Natural killer cell (primary cell): ENCODE data around the gene FLYWCH1. TPM values are rescaled to one million over a fixed set of nuclear protein-coding genes. Genes with fewer than 3 reads are reported as not detected.

Source experiments
- ATAC-seq, 3 donors: fragments of 150-1000 bp in 2 of 3; fragments of 200-7000 bp in 1 of 3; cut with Tn5 transposase; 1 replicate in 1 of 3; 2 replicates in 2 of 3; pipeline ENCODE4 v1.10.0; 2021; ENCODE audit warnings: mild to moderate bottlenecking in 2 of 3, moderate library complexity in 2 of 3
- DNase-seq, 2 donors: peaks; one replicate each; pipeline versions ENCODE4 v3.0.0 to v3.0.0-alpha.2; 2013 to 2021; ENCODE audit warnings: mixed read lengths in 1 of 2
- H3K27ac ChIP-seq: one replicate; pipeline ENCODE4 v1.5.1; 2013; ENCODE audit warnings: mild to moderate bottlenecking, low read length
- H3K27me3 ChIP-seq: one replicate; pipeline ENCODE4 v1.6.1; 2013; ENCODE audit warnings: low read length; ENCODE audit not compliant: control insufficient read depth, insufficient read depth
- H3K36me3 ChIP-seq: one replicate; pipeline ENCODE4 v1.6.1; 2013; ENCODE audit warnings: low read length; ENCODE audit not compliant: control insufficient read depth, insufficient read depth
- H3K4me1 ChIP-seq: one replicate; pipeline ENCODE4 v1.6.1; 2013; ENCODE audit warnings: low read length; ENCODE audit not compliant: control insufficient read depth, insufficient read depth
- H3K4me3 ChIP-seq: one replicate; pipeline ENCODE4 v1.5.1; 2013; ENCODE audit warnings: low read length
- H3K9me3 ChIP-seq: one replicate; pipeline ENCODE4 v1.6.1; 2013; ENCODE audit warnings: low read length; ENCODE audit not compliant: control insufficient read depth, insufficient read depth
- H3K27ac Mint-ChIP-seq, 2 donors: one replicate each; pipeline ENCODE4 v1.8.0; 2022; ENCODE audit warnings: mild to moderate bottlenecking in 2 of 2, mixed read lengths in 2 of 2, moderate library complexity in 1 of 2
- H3K27me3 Mint-ChIP-seq, 2 donors: one replicate each; pipeline ENCODE4 v1.8.0; 2022; ENCODE audit warnings: low read depth in 2 of 2, mixed read lengths in 2 of 2
- H3K36me3 Mint-ChIP-seq: one replicate; pipeline ENCODE4 v1.8.0; 2022; ENCODE audit warnings: mixed read lengths
- H3K4me1 Mint-ChIP-seq, 2 donors: one replicate each; pipeline ENCODE4 v1.8.0; 2022; ENCODE audit warnings: mixed read lengths in 2 of 2
- H3K4me3 Mint-ChIP-seq: one replicate; pipeline ENCODE4 v1.8.0; 2022; ENCODE audit warnings: mild to moderate bottlenecking, moderate library complexity, mixed read lengths
- H3K9me3 Mint-ChIP-seq, 2 donors: one replicate each; pipeline ENCODE4 v1.8.0; 2022; ENCODE audit warnings: mixed read lengths in 2 of 2
- CTCF ChIP-seq: fragments of 200-600 bp; IDR thresholded peaks from one replicate; pipeline ENCODE4 v1.8.0; 2022; ENCODE audit warnings: antibody characterized with exemption
- WGBS: methylation state at CpG from one replicate; pipeline ENCODE4 v1.1.7; 2013; ENCODE audit warnings: missing lambda C conversion rate; ENCODE audit not compliant: insufficient coverage; 5-methylcytosine and 5-hydroxymethylcytosine counted together
- intact Hi-C: fragments of 100-400 bp; cut with micrococcal nuclease; formaldehyde crosslinking; loops from one replicate; pipeline ENCODE4 v1.14.2; 2022
- total RNA-seq, 4 donors: library from RNA; stranded (reverse); fragments of 120-200 nt in 1 of 4; gene quantifications; one replicate each; pipeline versions ENCODE4 v1.2.3 to v1.2.4, GENCODE V29; 2013 to 2022

FLYWCH1 gene
- total RNA-seq, 3 donors from 2014 or later (not counting 1 experiment from before 2014, with no cell fraction given) = 85.1 to 148 (median 130) TPM

DNA sequence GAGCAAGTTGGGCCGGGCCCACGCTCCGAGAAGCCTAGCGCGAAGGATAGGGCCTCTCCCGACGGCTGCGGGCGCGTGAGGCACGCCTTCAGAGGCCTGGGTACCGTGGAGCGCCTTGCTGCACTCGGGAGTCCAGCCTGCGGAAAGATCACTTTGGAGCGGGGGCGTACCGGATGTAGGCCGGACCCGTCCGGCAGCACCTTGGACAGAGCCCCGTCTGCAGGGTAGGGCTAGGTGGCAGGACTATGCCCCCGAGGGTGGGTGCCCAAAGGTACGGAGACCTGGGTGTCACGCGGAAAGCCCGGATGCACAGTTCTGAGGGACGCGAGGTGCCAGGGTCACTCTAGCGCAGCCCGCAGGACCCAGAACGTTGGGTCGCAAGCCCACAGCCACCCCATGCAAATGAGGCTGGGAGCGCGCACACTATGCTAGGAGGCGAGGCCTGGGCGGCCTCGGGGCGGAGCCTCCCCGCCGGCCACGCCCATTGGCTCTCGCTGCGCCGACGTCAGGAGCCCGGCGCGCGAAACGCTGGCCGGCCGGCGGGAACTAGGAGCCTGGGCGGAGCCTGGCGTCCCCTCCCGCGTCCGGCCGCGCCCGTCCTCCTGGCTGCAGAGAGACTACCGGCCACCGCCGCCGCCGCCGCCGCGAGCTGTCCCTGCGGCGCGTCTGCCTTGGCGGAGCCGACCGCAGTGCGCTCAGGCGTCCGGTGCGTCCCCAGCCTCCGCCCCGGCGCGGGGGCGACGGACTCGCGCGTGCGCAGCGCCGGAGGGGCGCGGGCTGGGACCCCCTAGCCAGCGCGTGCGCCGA lies 57.2 kb downstream of the FLYWCH1 start, which contains the start of gene PAQR4:
PAQR4 (plus strand) TSS at position 611 of the 807 bp plus-strand sequence. CDS start 327 bp downstream, outside the sequence.
- peaks cover 61% of the 10 kb centered on the region for H3K4me1 ChIP-seq
- peak within 1 kb of the TSS; percentile 79 for H3K4me3 Mint-ChIP-seq
- no peaks in the 10 kb centered on the region for H3K36me3 Mint-ChIP-seq
- peaks cover 37% of the 10 kb centered on the region for H3K27me3 ChIP-seq
- ATAC-seq (peak; percentile 83 to 90 (median 84)), DNase-seq (peak; percentile 83 to 90)
- WGBS = under 1% methylated on average over 98 of the region's 98 CpGs
- H3K4me1 Mint-ChIP-seq = peaks cover 10 to 30% of the 10 kb centered on the region in 2 donors
- intact Hi-C loops = no loop called here
- no peak for TF ChIP-seq CTCF
- H3K27ac ChIP-seq = no peak within 1 kb of the TSS
- peak within 1 kb of the TSS; percentile 44 for H3K4me3 ChIP-seq
- peak within 1 kb of the TSS in 1 of 2 donors; percentile 35 for H3K27ac Mint-ChIP-seq
- H3K9me3 ChIP-seq = no peaks in the 10 kb centered on the region
- H3K36me3 ChIP-seq = no peaks in the 10 kb centered on the region
- no peaks in the 10 kb centered on the region for H3K9me3 Mint-ChIP-seq
- H3K27me3 Mint-ChIP-seq = peaks cover 10 to 12% of the 10 kb centered on the region in 2 donors

- no peaks in the 10 kb centered on the region for H3K36me3 Mint-ChIP-seq
- DNase-seq = peak; percentile 53 to 80
- TF ChIP-seq CTCF = peak; percentile 40
- no peaks in the 10 kb centered on the region for H3K9me3 ChIP-seq
- WGBS = 2% methylated on average over 83 of the region's 83 CpGs
- peaks cover 9 to 10% of the 10 kb centered on the region in 2 donors for H3K27me3 Mint-ChIP-seq
- H3K4me1 ChIP-seq = peaks cover 52% of the 10 kb centered on the region
- H3K4me1 Mint-ChIP-seq = peaks cover 10 to 25% of the 10 kb centered on the region in 2 donors
- H3K27ac ChIP-seq = no peak overlapping the region
- H3K9me3 Mint-ChIP-seq = no peaks in the 10 kb centered on the region
- peaks cover 28% of the 10 kb centered on the region for H3K27me3 ChIP-seq
- intact Hi-C loops = no loop called here
- no peak overlapping the region for H3K27ac Mint-ChIP-seq
- H3K36me3 ChIP-seq = no peaks in the 10 kb centered on the region
- peak overlapping the region; percentile 44 for H3K4me3 ChIP-seq
- peak overlapping the region; percentile 65 for H3K4me3 Mint-ChIP-seq
- peak; percentile 60 to 75 (median 61) for ATAC-seq
Observed at GRCh38 chr16:2969545-2970521, 58.1 kb downstream of the FLYWCH1 start.

DNA sequence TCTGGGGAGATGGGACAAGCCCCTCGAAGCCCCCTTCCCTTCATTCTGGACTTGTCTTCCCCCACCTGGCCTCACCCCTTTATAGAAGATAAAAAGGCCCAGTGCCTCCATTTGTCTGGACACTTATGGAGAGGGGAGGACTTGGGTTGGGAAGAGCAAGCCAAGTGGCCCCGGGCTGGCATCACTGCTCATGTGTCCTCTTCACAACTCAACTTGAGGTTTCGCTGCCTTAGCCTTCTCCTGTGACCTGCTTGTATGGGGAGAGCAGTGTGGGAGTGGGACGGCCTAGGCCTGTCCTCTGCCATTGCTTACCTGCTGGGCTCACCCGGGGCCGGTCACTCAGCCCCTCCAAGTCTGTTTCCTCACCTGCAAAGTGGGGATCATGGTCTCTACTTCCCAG lies 58.8 kb downstream of the FLYWCH1 start:
- WGBS = 87% methylated on average over 6 of the region's 6 CpGs

More for the DNA sequence above, 58.8 kb downstream of the FLYWCH1 start:
- Histone ChIP-seq H3K4me1 (peaks cover 45% of the 10 kb centered on the region), H3K27me3 (peaks cover 24% of the 10 kb centered on the region), H3K9me3 (no peaks in the 10 kb centered on the region), H3K27ac (no peak overlapping the region), H3K36me3 (no peaks in the 10 kb centered on the region), H3K4me3 (no peak overlapping the region)
- Mint-ChIP-seq H3K36me3 (no peaks in the 10 kb centered on the region), H3K27me3 (peaks cover 6 to 10% of the 10 kb centered on the region in 2 donors), H3K4me1 (peaks cover 10 to 20% of the 10 kb centered on the region in 2 donors), H3K27ac (no peak overlapping the region), H3K9me3 (no peaks in the 10 kb centered on the region), H3K4me3 (peak overlapping the region; percentile 65)
- DNase-seq (no peak), ATAC-seq (no peak)
- intact Hi-C loops = no loop called here
- TF ChIP-seq CTCF = no peak
